ENCODE results near the gene VPS13D.

DNA sequence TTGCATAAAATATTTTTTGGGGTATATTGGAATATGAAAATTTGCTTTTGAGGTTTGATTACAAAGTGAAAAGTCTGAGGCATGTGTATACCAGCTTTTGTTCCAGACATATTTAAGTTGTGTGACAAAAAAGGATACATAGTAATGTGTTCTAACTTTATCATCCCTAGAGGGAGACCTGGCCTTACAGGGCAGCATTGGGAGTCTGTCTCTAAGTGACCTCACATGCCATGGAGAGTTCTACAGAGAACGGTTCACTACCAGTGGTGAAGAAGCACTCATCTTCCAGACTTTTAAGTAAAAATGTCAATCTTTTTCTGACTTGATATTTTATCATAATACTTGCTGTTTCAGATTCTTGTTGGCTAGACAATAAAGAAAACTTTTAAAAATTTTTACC is 61.0 kb downstream of the VPS13D start:
- TF ChIP-seq CTCF (IDR thresholded peaks at IDR 0.05) (no peak), POLR2A (IDR thresholded peaks at IDR 0.05) (no peak)

Measured in right lobe of liver (tissue), 4 donors.